Fibroblast of skin of back (primary cell): ENCODE results near the gene PIGU.
"Not testable (repeated sequence)": the region's sequence is repeated elsewhere in the genome, so short reads cannot be mapped to it uniquely, and the experiment has no call there.

ENCODE experiments used
- DNase-seq: peaks from one replicate; pipeline ENCODE4 v3.0.0-alpha.2; 2013

The PIGU gene

GRCh38 chr20:34706912-34707784, 30.3 kb upstream of the PIGU start:
- DNase-seq, result no peak

DNA sequence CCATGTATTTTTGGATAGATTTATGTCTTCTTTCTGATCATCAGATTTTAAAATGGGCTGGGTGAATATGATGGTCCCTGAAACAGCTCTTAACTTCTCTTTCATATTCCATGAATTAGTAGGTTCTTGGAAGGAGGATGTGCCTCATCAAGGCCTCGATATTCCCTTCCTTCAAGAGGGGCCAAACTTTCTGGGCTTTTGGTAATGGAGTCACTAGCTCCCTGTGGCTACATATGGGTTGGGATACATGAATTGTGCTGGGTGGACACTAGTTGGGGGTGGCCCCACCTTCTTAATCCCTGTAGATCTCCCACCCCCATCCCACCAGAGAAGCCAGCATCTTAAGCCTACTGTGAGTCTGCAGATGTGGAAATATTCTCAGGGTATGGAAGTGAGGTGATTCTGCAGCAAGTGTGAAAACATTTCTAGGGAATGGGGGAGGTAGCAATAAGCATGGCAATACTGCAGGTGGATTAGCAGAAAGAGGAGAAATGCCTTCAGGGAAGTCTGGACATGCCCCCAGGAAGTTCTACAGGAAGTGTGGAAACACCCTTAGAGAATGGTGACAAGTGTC, 29.5 kb upstream of the PIGU start:
- DNase-seq, result no peak

- DNase-seq, result peak; percentile 26
Observed at GRCh38 chr20:34705397-34706301, 28.8 kb upstream of the PIGU start.

- DNase-seq, result no peak
Observed at GRCh38 chr20:34705008-34705396, 28.1 kb upstream of the PIGU start.

DNA sequence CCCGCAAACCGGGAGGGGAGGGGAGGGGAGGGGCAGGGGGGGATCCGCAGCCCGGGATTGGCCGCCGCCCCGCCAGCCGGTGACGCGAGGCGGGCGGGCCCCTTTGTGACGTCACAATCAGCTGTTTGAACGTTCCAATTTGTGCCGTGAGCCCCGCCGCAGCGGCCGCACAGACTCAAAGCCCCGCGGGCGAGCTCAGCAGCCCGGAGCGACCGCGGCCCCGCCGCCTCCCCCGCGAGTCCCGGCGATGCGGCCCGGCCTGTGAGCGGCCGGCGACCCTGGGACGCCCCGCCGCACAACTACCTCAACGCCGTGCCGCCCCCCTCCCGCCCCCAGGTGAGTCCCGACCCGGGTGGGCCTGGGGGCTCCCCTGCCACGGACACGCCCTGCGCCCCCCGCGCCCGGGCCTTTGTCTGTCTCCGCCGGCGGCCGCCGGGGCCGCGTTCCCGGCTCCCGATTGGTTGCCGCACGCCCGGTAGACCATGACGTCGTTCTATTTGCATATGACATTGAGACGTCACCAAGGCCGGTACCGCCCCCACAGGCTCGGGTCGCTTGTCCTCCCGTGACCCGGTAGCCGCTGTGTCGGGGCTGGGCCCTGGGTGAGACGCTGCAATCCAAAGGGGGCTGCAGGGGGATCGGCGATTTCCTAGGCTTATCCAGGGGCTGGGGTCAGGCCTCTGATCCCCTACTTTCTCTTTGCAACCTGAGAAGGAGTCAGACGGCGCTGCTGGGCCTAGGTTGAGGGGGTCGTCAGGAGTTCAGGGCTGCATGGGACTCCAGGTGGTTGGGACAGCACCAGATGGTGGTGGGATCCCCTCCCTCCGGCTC, 27.5 kb upstream of the PIGU start, which contains the start of gene TP53INP2:
Gene TP53INP2 (plus strand): TSS at position 168 of the 831 bp plus-strand sequence. CDS start 4,396 bp downstream, outside the sequence.
- DNase-seq, result peak; percentile 89

GRCh38 chr20:34703424-34704176, 26.7 kb upstream of the PIGU start:
- peak; percentile 9 for DNase-seq

DNA sequence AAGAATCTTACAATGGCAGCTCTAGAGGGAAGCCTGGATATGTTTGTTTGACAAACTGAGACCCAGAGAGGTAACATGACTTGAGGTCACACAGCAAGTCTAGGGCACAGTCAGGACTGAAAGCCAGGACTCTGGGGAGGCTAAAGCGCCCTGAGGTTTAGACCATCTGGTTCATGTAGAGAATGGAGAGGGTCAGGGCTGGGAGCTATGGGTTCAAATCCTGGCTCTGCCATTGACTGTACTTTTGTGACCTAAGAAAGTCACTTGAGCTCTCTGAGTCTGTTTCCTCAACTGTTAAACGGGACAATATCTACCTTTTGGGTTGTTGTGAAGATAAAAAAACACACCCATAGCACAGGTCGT, 26.1 kb upstream of the PIGU start:
- no peak for DNase-seq

- no peak for DNase-seq
Observed at GRCh38 chr20:34701405-34702085, 24.7 kb upstream of the PIGU start.

GRCh38 chr20:34693414-34693813, 16.5 kb upstream of the PIGU start:
- DNase-seq, result no peak

GRCh38 chr20:34691838-34692237, 14.9 kb upstream of the PIGU start:
- DNase-seq, result no peak

DNA sequence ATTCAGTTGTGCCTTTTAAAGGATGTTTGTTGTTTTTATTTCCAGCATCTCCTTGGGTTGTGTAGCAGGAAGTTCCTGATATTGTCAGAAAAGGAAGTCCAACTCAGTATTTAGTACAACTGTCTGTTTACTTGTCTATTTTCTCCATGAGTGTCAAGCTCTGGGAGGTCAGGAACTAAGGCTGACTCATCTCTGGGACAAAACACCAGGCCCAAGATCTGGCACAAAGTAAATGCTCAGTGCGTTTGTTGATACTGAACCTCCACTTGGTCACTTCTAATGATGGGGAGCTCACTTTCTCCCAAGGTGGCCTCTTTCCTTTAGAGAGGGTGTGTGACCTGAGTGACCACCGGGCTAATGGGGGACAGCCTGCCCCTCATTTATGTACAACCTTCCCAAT, 12.6 kb upstream of the PIGU start:
- no peak for DNase-seq

- no peak for DNase-seq
Observed at GRCh38 chr20:34683667-34684066, 6.8 kb upstream of the PIGU start.

- no peak for DNase-seq
Observed at GRCh38 chr20:34680586-34681175, 3.8 kb upstream of the PIGU start.

DNA sequence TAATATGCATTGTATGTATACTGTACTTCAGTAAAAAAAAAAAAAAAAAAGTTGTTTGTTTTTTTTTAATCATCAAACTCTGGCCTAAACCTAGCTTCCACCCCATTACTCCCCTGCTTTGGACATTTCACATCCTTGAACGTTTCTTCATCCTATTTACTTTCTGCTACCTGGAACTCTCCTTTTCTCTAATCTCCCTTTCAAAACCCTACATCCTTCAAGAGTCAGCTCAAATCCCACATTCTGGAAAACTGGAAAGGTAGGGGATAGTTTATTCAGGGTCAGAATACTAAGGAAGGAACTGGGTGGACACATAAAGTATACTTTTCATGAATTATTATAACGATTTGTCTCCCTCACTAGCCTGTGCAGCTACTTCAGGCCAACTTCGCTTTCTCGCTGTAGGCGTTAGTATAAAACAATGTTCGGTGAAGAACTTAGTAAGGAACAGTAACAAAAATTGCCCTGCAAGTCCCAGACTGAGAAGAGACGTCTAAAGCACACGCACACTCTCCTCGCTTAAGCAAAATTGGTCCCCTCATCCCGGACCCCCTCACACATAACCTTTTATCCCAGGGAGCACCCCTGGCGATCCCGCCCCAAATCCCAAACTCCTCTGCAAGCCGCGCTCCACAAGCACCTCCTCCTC, 775 bp downstream of the PIGU start:
- no peak for DNase-seq

- no peak for DNase-seq
Observed at GRCh38 chr20:34675561-34675960, 1.3 kb downstream of the PIGU start.

GRCh38 chr20:34673412-34673811, 3.5 kb downstream of the PIGU start:
- no peak for DNase-seq

- DNase-seq, result no peak
Observed at GRCh38 chr20:34669094-34669493, 7.8 kb downstream of the PIGU start.

DNA sequence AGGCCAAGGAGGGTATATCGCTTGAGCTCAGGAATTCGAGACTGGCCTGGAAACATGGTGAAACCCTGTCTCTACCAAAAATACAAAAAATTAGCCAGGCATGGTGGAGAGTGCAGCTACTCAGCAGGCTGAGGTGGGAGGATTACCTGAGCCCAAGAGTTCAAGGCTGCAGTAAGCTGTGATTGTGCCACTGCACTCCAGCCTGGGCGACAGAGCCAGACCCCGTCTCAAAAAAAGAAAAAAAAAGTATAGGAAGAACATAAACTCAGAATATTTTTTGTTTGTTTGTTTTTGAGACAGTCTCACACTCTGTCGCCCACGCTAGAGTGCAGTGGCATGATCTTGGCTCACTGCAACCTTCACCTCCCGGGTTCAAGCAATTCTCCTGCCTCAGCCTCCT, 12.1 kb downstream of the PIGU start:
- DNase-seq, result not testable (repeated sequence)

GRCh38 chr20:34663213-34663943, 13.5 kb downstream of the PIGU start:
- DNase-seq, result no peak
